K562 (cell line): ENCODE measurements around the gene OTULIN. TPM values are rescaled to one million over a fixed set of nuclear protein-coding genes. Genes with fewer than 3 reads are reported as not detected.

Experiments
- FOXK1 ChIP-seq: sonication (generic); formaldehyde crosslinking; IDR thresholded peaks from 2 replicates; pipeline ENCODE4 v1.8.0; 2022; ENCODE audit warnings: missing genetic modification reagents, mild to moderate bottlenecking, borderline replicate concordance
- GATA2 ChIP-seq: sonication (generic); formaldehyde crosslinking; IDR thresholded peaks from 2 replicates; pipeline ENCODE4 v1.4.0; 2020; ENCODE audit warnings: mild to moderate bottlenecking, missing genetic modification reagents
- POLR3A ChIP-seq: IDR thresholded peaks from 2 replicates; pipeline ENCODE4 v1.6.1; 2011; ENCODE audit warnings: borderline replicate concordance, mild to moderate bottlenecking, moderate library complexity; ENCODE audit not compliant: insufficient read length, insufficient read depth; ENCODE audit errors: extremely low read depth
- SAP30 ChIP-seq: fragments of 200-600 bp; sonication (generic); IDR thresholded peaks from 2 replicates; pipeline ENCODE4 v1.6.1; 2012; ENCODE audit warnings: borderline replicate concordance, low read depth, mild to moderate bottlenecking, moderate library complexity, low read length, control low read depth, inconsistent platforms; ENCODE audit not compliant: insufficient read depth, poor library complexity, severe bottlenecking
- SMAD3 ChIP-seq: fragments of 450-650 bp; formaldehyde crosslinking; conservative IDR thresholded peaks from 2 replicates; pipeline ENCODE4 v1.4.0; 2020; ENCODE audit warnings: mild to moderate bottlenecking
- polyA plus RNA-seq, 8 experiments: library from polyadenylated mRNA; depleted of rRNA in 4 of 8; stranded (reverse) in 5 of 8; unstranded in 3 of 8; fragments of >200 nt; fragmentation: Nextera tagmentation in 2 of 8; fragmentation: Illumina TruSeq in 1 of 8; extraction: Ambion mirVana in 2 of 8; extraction: Trizol in 1 of 8; gene quantifications; 2 replicates each; pipeline versions ENCODE4 v1.2.1 to v1.2.3, GENCODE V29; 2011 to 2014; ENCODE audit warnings: inconsistent platforms in 1 of 8, missing spikeins in 1 of 8
- total RNA-seq, 7 experiments: library from RNA; depleted of rRNA in 6 of 7; stranded (reverse); fragments of >200 nt in 6 of 7; fragmentation: Illumina TruSeq in 2 of 7; extraction: Trizol in 2 of 7; gene quantifications; 2 replicates each; pipeline versions ENCODE4 v1.2.1 to v1.2.3, GENCODE V29; 2011 to 2021; ENCODE audit warnings: low replicate concordance in 1 of 7
- TF ChIP-seq, protein P1 (sequence below): fragments of 250-450 bp; sonication (Bioruptor Pico); IDR thresholded peaks from 2 replicates; pipeline ENCODE4 v1.5.0; 2021; ENCODE audit warnings: mild to moderate bottlenecking, moderate library complexity
- TF ChIP-seq, protein P2 (sequence below): fragments of 450-650 bp; IDR thresholded peaks from 2 replicates; pipeline ENCODE4 v1.6.1; 2017; ENCODE audit warnings: mild to moderate bottlenecking, moderate library complexity

The OTULIN gene
- total and polyA plus RNA-seq, 9 of the 15 experiments (the other 6 are each of a cell fraction or from before 2014, with no cell fraction given), result 3.3 to 33.6 (median 20.1) TPM

DNA sequence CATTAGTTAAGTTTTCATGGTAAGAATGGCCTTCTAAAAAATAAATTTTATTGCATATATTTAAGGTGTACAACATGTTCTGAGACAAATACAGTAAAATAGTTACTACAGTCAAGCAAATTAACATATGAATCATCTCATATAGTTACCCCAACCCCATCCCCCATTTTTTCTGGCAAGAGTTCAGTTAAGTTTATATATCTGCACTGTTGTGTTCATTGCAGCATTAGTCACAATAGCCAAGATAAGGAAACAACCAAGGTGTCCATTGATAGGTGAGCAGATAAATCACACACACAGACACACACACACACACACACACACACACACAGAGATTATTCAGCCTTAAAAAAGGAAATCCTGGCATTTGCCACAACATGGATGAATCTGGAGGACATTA is 37.2 kb upstream of the OTULIN start (continued):
- TF ChIP-seq, protein P1, sequence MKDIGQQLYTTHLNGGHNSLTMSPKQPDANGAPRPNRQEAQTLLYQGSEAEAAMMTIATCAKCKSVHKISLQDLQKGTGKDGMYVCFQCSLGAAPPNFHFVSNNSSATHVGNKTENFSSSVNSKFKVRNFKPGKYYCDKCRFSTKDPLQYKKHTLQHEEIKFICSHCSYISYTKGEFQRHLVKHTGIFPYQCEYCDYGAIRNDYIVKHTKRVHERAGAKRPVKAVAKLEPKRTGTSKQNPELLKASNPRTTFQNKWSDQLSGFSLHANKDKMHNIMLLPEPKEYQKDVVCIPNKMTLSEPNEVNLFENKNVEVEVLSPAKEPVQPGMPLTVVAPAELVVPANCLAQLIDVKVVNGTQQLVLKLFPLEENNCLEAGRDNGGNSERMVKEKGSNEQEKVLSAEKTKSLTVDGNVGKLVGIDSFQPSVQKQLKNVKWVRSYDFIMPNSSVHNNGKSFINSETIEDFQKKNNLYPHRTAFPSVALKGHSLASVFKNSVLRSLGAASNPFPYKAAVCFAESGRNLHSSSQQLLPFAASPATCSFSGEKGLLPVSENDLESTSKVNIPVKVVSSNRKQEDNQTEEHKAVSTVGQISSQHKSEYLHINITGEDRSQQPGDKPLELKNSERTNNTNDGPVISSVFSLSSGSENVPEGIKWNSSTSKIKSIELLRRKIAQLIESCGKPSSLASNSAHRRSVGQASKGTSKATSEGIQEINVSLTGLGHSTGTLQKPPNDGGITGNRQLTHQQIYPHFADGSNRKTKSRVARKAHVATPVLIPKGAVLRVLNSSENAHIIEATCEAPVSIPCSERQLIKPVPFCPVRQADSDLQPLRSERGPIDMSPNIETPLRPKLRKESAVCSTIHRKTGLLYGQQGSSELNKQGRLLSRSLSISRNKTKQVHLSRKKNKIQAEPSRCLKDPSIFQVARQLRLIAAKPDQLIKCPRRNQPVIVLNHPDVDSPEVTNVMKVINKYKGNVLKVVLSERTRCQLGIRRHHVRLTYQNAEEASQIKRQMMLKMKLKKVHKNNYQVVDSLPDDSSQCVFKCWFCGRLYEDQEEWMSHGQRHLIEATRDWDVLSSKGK (CRISPR knock-in tag), result no peak
- no peak for TF ChIP-seq GATA2 (CRISPR knock-in tag)
- TF ChIP-seq, protein P2, sequence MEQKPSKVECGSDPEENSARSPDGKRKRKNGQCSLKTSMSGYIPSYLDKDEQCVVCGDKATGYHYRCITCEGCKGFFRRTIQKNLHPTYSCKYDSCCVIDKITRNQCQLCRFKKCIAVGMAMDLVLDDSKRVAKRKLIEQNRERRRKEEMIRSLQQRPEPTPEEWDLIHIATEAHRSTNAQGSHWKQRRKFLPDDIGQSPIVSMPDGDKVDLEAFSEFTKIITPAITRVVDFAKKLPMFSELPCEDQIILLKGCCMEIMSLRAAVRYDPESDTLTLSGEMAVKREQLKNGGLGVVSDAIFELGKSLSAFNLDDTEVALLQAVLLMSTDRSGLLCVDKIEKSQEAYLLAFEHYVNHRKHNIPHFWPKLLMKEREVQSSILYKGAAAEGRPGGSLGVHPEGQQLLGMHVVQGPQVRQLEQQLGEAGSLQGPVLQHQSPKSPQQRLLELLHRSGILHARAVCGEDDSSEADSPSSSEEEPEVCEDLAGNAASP, result no peak
- no peak for TF ChIP-seq FOXK1 (CRISPR knock-in tag)
- no peak for TF ChIP-seq POLR3A
- TF ChIP-seq SAP30, result no peak
- TF ChIP-seq SMAD3, result no peak
- TF ChIP-seq, all 486 proteins: peak for 0
